Sigmoid colon (tissue), 3 donors: ENCODE measurements around the gene ST6GALNAC3.

Experiments
- POLR2A ChIP-seq, 2 donors: fragments of 450-650 bp; IDR thresholded peaks; one replicate each; pipeline ENCODE4 v1.6.1; 2016; ENCODE audit warnings: antibody characterized with exemption in 2 of 2, mild to moderate bottlenecking in 2 of 2, moderate library complexity in 2 of 2
- TF ChIP-seq, protein P1 (sequence below), 4 experiments: fragments of 450-650 bp in 3 of 4; fragments of 200-600 bp in 1 of 4; IDR thresholded peaks; one replicate each; pipeline ENCODE4 v1.5.1; 2016 to 2019; ENCODE audit warnings: antibody characterized with exemption in 4 of 4, mild to moderate bottlenecking in 3 of 4, moderate library complexity in 2 of 4

DNA sequence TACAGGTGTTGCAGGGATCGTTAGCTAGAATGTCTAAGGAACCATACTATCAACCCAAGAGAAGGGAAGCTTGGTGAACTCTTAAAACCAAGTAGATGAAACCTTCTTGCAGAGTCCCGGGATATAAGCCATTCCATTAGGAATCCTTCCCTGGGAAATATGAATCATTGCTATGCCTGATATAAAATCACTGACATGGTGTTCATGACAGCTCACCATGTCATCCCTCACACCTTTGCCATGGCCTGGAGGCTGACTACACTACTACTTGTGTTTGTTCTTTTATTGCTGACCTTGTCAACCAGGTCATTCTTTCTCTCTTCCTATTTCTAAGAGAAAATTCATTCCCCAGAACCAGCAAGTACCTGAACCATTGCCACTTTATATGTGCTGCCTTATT is 12.1 kb downstream of the ST6GALNAC3 start:
- TF ChIP-seq POLR2A (IDR thresholded peaks at IDR 0.05) = no peak
- TF ChIP-seq, protein P1, sequence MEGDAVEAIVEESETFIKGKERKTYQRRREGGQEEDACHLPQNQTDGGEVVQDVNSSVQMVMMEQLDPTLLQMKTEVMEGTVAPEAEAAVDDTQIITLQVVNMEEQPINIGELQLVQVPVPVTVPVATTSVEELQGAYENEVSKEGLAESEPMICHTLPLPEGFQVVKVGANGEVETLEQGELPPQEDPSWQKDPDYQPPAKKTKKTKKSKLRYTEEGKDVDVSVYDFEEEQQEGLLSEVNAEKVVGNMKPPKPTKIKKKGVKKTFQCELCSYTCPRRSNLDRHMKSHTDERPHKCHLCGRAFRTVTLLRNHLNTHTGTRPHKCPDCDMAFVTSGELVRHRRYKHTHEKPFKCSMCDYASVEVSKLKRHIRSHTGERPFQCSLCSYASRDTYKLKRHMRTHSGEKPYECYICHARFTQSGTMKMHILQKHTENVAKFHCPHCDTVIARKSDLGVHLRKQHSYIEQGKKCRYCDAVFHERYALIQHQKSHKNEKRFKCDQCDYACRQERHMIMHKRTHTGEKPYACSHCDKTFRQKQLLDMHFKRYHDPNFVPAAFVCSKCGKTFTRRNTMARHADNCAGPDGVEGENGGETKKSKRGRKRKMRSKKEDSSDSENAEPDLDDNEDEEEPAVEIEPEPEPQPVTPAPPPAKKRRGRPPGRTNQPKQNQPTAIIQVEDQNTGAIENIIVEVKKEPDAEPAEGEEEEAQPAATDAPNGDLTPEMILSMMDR (IDR thresholded peaks at IDR 0.05) = no peak
